Measurements from ENCODE around the gene NAA38.

NAA38 gene

DNA sequence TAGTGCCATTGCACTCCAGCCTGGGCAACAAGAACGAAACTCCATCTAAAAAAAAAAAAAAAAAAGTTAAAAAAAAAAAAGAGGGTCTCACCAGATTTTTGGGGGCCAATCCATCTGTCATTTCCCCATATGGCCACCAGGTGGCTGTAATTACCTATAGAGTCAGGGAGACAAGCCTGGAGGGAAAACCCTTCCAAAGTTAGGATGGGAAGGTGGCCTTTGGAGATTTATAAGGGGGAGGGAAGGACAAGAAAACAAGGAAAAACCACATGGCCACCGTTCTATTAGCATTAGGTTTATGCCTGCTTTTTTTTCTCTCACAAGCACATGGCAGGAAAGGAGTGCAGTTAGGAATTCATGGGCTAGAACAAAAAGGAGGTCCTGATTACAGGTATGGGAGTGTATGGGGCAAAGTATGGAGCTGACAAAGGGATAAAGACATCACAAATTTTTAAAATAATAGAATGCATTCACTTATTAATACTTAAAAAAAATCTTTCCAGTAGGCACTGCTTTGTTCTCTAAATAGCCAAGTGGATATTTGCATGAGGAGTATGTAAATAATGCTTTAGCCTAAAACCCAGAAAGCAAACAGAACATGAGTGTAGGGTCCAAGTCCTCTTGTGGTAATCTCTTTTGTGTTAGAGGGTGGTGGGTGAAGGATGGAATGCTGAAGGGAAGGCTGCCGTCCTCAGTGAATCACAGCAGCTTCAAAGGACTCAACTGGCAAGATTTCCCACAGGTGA, 5.5 kb upstream of the NAA38 start:
- peaks cover 3% of the 10 kb centered on the region for H3K36me3 Mint-ChIP-seq
- H3K9me3 Mint-ChIP-seq (ENCODE audit: low read depth), result no peaks in the 10 kb centered on the region
- H3K27ac Mint-ChIP-seq, result peak overlapping the region; percentile 18
- H3K27me3 Mint-ChIP-seq, result no peaks in the 10 kb centered on the region
- no peak overlapping the region for H3K4me3 Mint-ChIP-seq
- H3K4me1 Mint-ChIP-seq (ENCODE audit: low read depth), result peaks cover 29% of the 10 kb centered on the region

DNA sequence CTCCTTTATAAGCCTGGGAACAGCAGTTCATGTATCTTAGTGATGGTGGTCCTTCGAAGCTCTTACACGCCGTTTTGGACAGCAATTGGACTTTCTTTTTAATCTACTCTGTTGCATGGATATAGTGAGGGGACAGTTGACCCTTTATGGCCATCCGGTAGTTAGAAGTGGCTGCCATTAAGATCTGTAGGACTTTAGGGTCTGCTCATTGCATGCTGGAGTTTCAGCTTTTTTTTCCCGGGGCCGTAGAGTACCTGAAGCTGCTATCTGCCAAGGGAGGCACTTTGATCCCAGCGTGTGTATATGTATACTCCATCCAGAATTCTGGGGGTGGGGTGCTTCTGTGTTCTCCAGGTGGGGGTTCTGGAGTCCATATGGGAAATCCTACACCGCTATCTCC, 1.7 kb upstream of the NAA38 start:
- H3K9me3 Mint-ChIP-seq (ENCODE audit: low read depth), result no peaks in the 10 kb centered on the region
- peak overlapping the region; percentile 35 for H3K27ac Mint-ChIP-seq
- H3K4me3 Mint-ChIP-seq, result no peak overlapping the region
- H3K4me1 Mint-ChIP-seq (ENCODE audit: low read depth), result peaks cover 13% of the 10 kb centered on the region
- peaks cover 7% of the 10 kb centered on the region for H3K36me3 Mint-ChIP-seq
- H3K27me3 Mint-ChIP-seq, result no peaks in the 10 kb centered on the region

DNA sequence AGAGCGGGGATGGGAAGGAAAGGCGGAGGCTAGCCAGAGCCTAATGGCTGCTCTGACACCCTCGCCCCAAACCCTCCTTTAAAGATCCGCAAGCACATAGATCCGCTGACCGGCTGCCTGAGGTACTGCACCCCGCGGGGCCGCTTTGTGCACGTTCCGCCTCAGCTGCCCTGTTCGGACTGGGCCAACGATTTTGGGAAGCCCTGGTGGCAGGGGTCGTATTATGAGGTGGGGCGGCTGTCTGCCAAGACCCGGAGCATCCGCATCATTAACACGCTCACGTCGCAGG, 1.1 kb upstream of the NAA38 start:
- Mint-ChIP-seq H3K27ac (no peak overlapping the region), H3K4me3 (no peak overlapping the region), H3K36me3 (peaks cover 9% of the 10 kb centered on the region), H3K27me3 (no peaks in the 10 kb centered on the region), H3K9me3 (ENCODE audit: low read depth) (no peaks in the 10 kb centered on the region), H3K4me1 (ENCODE audit: low read depth) (peaks cover 16% of the 10 kb centered on the region)

DNA sequence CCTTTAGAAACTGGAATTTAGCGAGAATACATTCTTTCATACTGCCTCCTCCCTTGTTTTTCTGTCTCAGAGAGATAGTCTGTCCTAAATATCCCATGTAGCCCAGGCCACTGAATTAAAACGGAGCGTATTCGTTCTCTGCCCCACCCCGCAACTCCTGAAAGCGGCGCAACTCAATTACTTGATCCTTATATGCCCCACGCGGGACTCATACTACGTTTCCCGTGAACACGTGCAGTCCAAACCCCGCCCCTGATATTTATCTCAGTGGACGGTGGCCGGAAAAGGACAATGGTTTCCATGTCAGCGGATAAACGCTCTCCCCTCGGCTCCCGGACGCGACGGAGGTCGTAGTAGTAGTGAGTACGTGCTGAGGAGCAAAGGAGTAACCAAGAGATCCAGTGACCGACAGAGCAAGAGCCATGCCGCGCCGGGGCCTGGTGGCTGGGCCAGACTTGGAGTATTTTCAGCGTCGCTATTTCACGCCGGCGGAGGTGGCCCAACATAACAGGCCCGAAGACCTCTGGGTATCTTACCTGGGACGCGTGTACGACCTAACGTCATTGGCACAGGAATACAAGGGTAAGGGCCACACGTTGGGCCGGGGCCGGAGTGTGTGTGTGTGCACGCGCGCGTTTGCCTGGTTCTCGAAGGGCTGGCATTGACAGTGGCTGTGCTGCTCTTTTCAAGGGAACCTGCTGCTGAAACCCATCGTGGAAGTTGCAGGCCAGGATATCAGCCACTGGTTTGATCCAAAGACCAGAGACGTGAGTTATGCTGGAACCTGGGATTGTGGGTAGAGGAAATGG, 558 bp upstream of the NAA38 start, which contains the start of gene CYB5D1:
Gene CYB5D1, plus strand, starts transcription at position 291 of the 809 bp plus-strand sequence. Its CDS starts 132 bp downstream, at position 423.
- peaks cover 9% of the 10 kb centered on the region for H3K36me3 Mint-ChIP-seq
- H3K27me3 Mint-ChIP-seq, result no peaks in the 10 kb centered on the region
- no peak within 1 kb of the TSS for H3K27ac Mint-ChIP-seq
- peaks cover 16% of the 10 kb centered on the region for H3K4me1 Mint-ChIP-seq (ENCODE audit: low read depth)
- H3K4me3 Mint-ChIP-seq, result no peak within 1 kb of the TSS
- H3K9me3 Mint-ChIP-seq (ENCODE audit: low read depth), result no peaks in the 10 kb centered on the region

DNA sequence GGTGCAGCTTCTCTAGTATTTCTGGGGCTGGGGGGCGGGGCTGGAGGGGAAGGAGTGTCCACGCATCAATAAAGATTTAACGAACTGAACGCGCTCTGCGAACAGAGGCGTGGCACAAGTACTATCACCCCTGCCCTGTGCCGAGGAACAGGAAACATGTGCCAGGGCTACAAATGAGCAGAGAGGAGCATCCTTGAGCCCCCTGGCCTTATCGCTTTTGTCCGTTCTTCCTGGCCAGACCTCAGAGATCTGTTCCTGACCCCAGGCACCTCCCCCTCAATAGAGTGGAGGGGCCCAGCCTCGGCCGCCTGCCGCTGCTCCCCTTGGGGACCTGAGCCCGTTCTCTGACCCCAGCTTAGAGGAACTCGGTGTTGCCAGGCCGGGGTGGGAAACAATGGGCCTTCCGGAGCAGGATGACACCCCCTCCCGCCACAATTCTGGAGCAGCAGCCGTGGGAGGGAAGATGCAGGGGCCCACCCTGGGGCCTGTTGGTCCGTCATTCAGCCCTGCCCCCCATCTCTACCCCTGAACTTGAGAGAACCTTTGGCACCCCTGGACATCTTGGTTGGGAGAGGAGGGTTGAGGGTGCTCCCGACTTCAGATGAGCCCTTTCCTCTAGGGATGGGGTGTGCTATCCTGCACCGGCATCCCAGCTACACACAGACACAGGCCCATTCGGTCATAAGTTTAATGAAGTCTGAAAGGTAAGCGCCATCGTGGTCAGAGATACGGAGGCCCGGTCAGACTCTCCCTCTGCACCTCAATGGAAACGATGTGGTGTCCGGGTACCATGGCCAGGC, 1.1 kb downstream of the NAA38 start:
- peaks cover 9% of the 10 kb centered on the region for H3K36me3 Mint-ChIP-seq

DNA sequence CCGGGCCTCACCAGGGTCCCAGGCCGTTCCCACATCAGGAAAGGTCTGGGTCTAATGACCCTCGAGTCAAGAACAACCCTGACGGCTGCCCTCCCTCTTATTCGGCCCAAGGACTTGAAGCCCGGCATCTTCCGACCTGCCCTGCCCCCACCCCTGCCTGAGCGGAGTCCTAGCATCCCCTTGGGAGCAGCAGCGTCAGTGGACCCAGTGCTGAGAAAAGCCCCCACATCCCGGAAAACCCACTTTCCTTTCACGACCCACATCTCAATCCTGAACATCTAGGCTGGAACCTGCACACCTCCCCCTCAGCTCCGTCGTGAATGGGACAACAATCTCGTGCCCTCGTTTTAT, 1.7 kb downstream of the NAA38 start:
- H3K4me3 Mint-ChIP-seq, result no peak overlapping the region
- H3K9me3 Mint-ChIP-seq (ENCODE audit: low read depth), result no peaks in the 10 kb centered on the region
- H3K36me3 Mint-ChIP-seq, result peaks cover 9% of the 10 kb centered on the region
- H3K27me3 Mint-ChIP-seq, result no peaks in the 10 kb centered on the region
- peaks cover 26% of the 10 kb centered on the region for H3K4me1 Mint-ChIP-seq (ENCODE audit: low read depth)
- no peak overlapping the region for H3K27ac Mint-ChIP-seq

More for the DNA sequence above, 1.1 kb downstream of the NAA38 start:
- no peaks in the 10 kb centered on the region for H3K9me3 Mint-ChIP-seq (ENCODE audit: low read depth)
- no peak overlapping the region for H3K4me3 Mint-ChIP-seq
- no peak overlapping the region for H3K27ac Mint-ChIP-seq
- no peaks in the 10 kb centered on the region for H3K27me3 Mint-ChIP-seq
- peaks cover 20% of the 10 kb centered on the region for H3K4me1 Mint-ChIP-seq (ENCODE audit: low read depth)

DNA sequence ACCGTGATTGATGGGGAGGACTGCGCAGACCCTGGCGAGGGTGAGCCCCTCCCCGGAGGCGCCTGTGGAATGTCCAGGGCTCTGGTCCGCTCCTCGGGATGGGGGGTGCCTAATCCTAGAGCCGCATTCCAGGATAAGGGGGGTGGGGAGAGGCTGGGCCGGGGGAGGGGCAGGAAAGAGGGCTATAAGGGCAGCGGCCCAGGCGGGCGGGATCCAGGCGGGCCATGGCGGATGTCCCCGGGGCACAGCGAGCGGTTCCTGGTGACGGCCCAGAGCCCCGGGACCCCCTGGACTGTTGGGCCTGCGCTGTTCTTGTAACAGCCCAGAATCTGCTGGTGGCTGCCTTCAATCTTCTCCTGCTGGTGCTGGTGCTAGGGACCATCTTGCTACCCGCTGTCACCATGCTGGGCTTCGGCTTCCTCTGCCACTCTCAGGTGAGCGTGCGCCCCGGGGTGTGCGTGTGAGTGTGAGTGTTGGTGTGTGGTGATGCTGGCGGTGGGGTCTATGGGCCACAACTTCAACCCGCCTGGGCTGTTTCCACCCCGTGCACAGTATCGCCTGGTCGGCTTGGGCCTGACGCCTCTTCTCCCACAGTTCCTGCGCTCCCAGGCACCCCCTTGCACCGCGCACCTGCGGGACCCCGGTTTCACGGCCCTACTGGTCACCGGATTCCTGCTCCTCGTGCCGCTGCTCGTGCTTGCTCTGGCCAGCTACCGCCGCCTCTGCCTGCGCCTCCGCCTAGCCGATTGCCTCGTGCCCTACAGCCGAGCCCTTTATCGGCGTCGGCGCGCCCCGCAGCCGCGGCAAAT, 2.3 kb downstream of the NAA38 start, which contains the start of gene TMEM88:
Gene TMEM88, plus strand, starts transcription at position 216 of the 809 bp plus-strand sequence. Its CDS starts 9 bp downstream, at position 225.
- H3K4me3 Mint-ChIP-seq, result no peak within 1 kb of the TSS
- no peaks in the 10 kb centered on the region for H3K9me3 Mint-ChIP-seq (ENCODE audit: low read depth)
- H3K4me1 Mint-ChIP-seq (ENCODE audit: low read depth), result peaks cover 31% of the 10 kb centered on the region
- H3K27ac Mint-ChIP-seq, result no peak within 1 kb of the TSS
- peaks cover 9% of the 10 kb centered on the region for H3K36me3 Mint-ChIP-seq
- H3K27me3 Mint-ChIP-seq, result no peaks in the 10 kb centered on the region

DNA sequence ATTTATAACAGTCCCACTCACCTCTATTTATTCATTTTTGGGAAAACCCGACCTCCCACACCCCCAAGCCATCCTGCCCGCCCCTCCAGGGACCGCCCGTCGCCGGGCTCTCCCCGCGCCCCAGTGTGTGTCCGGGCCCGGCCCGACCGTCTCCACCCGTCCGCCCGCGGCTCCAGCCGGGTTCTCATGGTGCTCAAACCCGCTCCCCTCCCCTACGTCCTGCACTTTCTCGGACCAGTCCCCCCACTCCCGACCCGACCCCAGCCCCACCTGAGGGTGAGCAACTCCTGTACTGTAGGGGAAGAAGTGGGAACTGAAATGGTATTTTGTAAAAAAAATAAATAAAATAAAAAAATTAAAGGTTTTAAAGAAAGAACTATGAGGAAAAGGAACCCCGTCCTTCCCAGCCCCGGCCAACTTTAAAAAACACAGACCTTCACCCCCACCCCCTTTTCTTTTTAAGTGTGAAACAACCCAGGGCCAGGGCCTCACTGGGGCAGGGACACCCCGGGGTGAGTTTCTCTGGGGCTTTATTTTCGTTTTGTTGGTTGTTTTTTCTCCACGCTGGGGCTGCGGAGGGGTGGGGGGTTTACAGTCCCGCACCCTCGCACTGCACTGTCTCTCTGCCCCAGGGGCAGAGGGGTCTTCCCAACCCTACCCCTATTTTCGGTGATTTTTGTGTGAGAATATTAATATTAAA, 3.1 kb downstream of the NAA38 start:
- H3K4me1 Mint-ChIP-seq (ENCODE audit: low read depth), result peaks cover 36% of the 10 kb centered on the region
- no peaks in the 10 kb centered on the region for H3K9me3 Mint-ChIP-seq (ENCODE audit: low read depth)
- H3K27me3 Mint-ChIP-seq, result no peaks in the 10 kb centered on the region
- H3K4me3 Mint-ChIP-seq, result no peak overlapping the region
- peaks cover 5% of the 10 kb centered on the region for H3K36me3 Mint-ChIP-seq
- H3K27ac Mint-ChIP-seq, result no peak overlapping the region

DNA sequence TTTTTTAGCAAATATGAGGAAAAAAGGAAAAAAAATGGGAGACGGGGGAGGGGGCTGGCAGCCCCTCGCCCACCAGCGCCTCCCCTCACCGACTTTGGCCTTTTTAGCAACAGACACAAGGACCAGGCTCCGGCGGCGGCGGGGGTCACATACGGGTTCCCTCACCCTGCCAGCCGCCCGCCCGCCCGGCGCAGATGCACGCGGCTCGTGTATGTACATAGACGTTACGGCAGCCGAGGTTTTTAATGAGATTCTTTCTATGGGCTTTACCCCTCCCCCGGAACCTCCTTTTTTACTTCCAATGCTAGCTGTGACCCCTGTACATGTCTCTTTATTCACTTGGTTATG, 3.7 kb downstream of the NAA38 start:
- Mint-ChIP-seq H3K4me3 (no peak overlapping the region), H3K27ac (no peak overlapping the region), H3K4me1 (ENCODE audit: low read depth) (peaks cover 33% of the 10 kb centered on the region), H3K9me3 (ENCODE audit: low read depth) (no peaks in the 10 kb centered on the region), H3K36me3 (peaks cover 5% of the 10 kb centered on the region), H3K27me3 (no peaks in the 10 kb centered on the region)

DNA sequence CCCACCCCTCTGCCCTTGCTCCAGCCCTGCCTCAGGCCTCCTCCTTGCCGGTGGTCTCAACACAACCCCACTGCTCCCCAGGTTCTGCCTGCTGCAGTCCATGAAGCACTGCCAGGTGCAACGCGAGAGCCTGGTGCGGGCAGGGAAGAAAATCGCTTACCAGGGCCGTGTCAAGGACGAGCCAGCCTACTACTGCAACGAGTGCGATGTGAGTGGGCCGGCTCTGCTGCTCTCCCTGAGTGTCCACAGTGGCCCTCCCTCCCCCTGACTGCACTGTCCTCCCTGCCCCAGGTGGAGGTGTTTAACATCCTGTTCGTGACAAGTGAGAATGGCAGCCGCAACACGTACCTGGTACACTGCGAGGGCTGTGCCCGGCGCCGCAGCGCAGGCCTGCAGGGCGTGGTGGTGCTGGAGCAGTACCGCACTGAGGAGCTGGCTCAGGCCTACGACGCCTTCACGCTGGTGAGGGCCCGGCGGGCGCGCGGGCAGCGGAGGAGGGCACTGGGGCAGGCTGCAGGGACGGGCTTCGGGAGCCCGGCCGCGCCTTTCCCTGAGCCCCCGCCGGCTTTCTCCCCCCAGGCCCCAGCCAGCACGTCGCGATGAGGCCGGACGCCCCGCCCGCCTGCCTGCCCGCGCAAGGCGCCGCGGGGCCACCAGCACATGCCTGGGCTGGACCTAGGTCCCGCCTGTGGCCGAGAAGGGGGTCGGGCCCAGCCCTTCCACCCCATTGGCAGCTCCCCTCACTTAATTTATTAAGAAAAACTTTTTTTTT, 4.3 kb downstream of the NAA38 start:
- no peaks in the 10 kb centered on the region for H3K27me3 Mint-ChIP-seq
- H3K4me3 Mint-ChIP-seq, result no peak overlapping the region
- no peaks in the 10 kb centered on the region for H3K9me3 Mint-ChIP-seq (ENCODE audit: low read depth)
- no peak overlapping the region for H3K27ac Mint-ChIP-seq
- peaks cover 34% of the 10 kb centered on the region for H3K4me1 Mint-ChIP-seq (ENCODE audit: low read depth)
- peaks cover 5% of the 10 kb centered on the region for H3K36me3 Mint-ChIP-seq

DNA sequence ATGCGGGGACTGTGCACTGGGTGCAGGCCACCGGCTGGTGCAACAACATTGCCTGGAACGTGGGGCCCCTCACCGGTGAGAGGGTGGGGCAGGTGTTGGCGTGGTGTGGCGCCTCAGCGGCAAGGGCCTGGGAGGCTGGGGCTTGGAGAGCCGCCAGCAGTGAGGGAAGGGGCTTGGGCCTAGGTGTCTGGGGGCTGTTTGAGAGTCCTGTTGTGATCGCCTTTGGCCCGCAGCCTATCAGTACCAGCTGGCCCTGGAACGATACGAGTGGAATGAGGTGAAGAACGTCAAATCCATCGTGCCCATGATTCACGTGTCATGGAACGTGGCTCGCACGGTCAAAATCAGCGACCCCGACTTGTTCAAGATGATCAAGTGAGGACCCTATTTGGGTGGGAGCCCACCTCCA, 5.1 kb downstream of the NAA38 start:
- Mint-ChIP-seq H3K36me3 (peaks cover 5% of the 10 kb centered on the region), H3K4me3 (peak overlapping the region; percentile 76), H3K4me1 (ENCODE audit: low read depth) (peaks cover 34% of the 10 kb centered on the region)

DNA sequence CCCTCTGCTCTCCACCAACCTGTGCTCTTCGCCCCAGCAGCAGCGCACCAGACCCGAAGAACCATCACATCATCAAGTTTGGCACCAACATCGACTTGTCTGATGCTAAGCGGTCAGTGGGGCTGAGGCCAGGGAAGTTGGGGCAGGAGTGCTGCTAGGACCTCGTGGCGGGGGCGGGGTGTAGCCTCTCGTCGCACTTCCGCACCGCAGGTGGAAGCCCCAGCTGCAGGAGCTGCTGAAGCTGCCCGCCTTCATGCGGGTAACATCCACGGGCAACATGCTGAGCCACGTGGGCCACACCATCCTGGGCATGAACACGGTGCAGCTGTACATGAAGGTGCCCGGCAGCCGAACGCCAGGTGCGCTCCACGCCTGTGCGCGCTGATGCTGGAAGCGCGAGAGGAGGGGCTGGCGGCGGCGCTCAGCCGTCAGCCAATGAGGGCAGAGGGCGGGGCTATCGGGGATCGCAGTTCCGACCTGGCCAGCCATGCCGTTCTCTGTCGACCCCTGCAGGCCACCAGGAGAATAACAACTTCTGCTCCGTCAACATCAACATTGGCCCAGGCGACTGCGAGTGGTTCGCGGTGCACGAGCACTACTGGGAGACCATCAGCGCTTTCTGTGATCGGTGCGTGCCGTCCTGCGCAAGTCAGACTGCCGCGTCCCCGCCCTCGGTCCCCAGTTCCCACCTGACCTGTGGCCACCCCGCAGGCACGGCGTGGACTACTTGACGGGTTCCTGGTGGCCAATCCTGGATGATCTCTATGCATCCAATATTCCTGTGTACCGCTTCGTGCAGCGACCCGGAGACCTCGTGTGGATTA, 5.7 kb downstream of the NAA38 start:
- peaks cover 5% of the 10 kb centered on the region for H3K36me3 Mint-ChIP-seq
- no peaks in the 10 kb centered on the region for H3K27me3 Mint-ChIP-seq
- H3K27ac Mint-ChIP-seq, result peak overlapping the region; percentile 4

More for the DNA sequence above, 5.1 kb downstream of the NAA38 start:
- no peaks in the 10 kb centered on the region for H3K27me3 Mint-ChIP-seq
- no peaks in the 10 kb centered on the region for H3K9me3 Mint-ChIP-seq (ENCODE audit: low read depth)
- peak overlapping the region; percentile 4 for H3K27ac Mint-ChIP-seq

More for the DNA sequence above, 5.7 kb downstream of the NAA38 start:
- Mint-ChIP-seq H3K4me1 (ENCODE audit: low read depth) (peaks cover 36% of the 10 kb centered on the region), H3K4me3 (peak overlapping the region; percentile 76), H3K9me3 (ENCODE audit: low read depth) (no peaks in the 10 kb centered on the region)

Data from activated naive CD8-positive, alpha-beta T cell (primary cell).